ENCODE measurements around the gene PTPRZ1.

The PTPRZ1 gene

DNA sequence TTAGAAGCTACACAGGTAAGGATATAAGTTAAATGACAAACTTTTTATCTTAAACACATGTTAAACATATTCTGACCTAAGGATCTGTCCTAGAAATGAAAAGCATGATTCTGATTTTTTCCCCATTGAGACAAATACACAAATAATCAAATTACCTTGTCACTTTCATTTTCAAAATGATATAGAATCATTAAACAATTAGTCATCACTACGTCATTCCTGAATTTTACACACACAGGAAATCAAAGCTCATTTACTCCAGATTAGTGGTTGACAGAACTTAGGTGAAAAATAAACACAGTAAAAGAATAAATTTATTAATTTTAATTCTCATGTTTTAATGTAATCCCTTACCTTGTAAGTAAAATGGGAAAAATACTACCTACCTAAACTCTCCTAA is 182.1 kb downstream of the PTPRZ1 start:
- DNase-seq (ENCODE audit: low spot score) = no peak

DNA sequence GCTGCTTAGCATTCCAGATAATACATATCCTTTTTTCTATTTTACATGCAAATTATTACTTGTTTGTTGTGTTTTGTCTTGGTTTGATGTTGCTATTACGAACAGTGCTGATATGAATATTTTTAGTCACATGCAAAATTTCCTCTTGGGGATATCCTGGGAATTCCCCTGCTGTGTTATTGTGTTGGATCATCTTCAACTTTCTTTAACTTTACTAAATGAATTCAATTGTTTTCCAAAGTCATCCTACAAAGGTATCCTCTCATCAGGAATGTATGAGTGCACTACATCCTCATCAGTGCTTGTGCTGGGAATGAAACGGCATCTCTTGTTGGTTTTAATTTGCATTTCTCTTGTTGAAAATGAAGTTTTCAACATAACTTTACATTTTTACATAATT is 184.0 kb downstream of the PTPRZ1 start:
- no peak for DNase-seq (ENCODE audit: low spot score)

DNA sequence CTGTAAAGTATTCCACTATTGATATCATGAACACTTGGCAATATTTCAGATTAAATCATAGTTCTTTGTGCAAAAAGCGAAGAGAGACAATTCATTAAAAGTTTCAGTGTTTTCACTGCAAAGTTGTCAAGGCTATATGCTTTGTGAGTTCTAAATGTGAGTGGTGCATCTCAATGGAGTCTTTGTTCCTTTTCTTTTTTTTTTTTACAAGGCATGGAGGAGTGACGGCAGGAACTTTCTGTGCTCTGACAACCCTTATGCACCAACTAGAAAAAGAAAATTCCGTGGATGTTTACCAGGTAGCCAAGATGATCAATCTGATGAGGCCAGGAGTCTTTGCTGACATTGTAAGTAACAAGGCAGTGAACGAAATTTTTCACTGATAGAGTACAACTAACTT is 186.6 kb downstream of the PTPRZ1 start:
- no peak for DNase-seq (ENCODE audit: low spot score)

DNA sequence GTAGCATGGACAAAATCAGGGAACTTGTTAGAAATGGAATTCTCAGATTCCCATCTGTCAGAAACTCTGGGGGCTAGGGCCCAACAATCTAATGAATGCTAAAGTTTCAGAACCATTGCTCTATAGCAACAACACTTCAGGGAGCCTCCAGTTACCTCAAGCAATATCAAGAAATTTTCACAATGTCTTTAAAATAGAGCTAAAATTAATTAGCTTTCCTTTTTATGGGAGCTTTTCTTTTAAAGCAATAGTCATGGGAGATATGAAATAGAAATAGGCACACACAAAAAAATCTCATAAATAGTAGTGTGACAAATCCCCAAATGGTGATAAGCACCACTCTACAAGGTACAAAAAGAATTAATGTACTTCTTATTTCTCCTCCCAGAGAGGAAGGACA is 190.2 kb downstream of the PTPRZ1 start:
- DNase-seq (ENCODE audit: low spot score) = no peak

DNA sequence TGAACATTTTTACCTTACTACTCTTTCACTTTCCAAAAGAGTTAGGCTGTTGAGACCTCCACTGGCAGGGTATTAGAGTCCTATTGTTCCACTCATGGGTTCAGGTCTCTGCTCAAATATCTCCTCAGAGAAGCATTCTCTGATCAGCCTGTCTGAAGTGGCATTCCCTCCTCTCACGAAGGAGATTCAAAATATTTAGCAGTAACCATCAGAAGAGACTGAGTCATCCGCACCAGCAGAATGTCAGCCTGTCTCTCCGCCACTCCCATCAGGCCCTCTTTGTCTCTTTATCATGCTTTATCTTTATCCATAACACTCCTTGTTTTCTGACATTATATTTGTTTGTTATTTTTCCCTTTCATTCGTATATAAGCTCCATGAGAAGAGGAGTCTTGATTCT is 192.0 kb downstream of the PTPRZ1 start:
- DNase-seq (ENCODE audit: low spot score) = no peak

DNA sequence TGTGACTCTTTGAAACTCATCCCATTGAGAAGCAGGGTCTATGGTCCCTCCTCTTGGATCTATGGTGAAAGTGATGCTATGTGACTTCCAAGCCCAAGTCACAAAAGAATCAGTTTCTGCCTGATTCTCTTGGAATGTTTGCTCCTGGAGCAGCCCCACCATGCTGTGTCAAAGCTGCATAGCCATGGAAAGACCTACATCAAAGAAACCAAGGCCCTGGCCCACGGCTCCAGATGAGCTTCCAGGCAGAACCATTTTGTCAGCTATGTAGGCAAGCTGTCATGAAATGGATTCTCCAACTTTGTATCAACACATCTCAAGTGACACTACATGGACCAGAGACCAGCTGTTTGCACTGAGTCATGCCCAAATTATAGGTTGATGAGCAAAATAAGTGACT is 194.1 kb downstream of the PTPRZ1 start:
- no peak for DNase-seq (ENCODE audit: low spot score)

DNA sequence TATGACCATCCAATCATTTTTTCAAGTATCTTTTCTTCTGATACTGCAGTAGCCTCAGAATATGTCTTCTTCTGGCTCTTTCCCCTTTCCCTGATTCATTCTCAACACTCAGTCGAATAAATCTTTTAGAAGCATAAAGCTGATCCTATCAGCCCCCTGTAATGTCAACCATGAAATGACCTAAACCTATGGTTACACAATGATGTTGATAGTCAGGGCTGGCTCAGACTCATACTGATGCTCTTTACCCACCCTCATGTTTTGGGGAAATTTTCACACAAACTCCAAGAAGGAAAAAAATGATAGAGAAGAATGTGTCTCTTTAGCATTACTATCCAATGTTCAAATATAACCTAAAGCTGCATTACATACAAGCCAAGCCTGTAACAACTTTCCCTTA is 195.1 kb downstream of the PTPRZ1 start:
- DNase-seq (ENCODE audit: low spot score) = no peak

DNA sequence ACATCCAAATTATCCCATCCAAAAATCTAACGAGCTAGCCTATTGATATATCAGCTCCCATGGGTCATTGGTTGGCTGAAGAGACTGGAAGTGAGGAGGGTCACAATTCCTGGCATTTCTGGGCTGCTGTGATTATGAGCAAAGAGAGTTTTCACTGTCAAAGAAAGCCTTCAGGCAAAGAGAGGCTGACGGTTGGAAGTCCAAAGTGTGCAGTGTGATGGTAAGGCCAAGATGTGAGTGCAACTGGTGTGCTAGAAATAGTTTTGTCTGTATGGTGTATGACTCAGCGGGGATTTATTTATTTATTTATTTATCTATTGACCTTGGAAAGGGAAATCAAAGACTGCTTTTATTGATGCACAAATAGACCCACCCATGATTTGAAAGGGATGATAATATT is 196.0 kb downstream of the PTPRZ1 start:
- DNase-seq (ENCODE audit: low spot score) = no peak

DNA sequence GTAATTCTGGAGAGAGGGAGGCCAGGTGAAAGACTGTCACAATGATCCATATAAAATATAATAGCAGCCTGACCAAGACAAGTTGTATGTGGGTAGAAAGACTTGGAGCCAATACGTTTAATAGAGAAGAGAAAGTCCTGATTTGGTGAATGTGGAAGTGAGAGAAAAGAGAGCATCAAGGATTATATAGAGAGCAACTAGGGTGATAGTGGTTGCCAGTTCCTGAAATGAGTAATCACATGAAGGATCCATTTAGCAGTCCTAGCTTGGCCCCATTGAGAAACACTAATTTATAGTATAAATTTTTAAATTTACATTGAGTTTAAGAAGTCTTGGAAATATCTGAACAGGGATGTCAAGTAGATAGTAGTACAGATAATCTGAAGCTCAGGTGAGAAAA is 197.1 kb downstream of the PTPRZ1 start:
- no peak for DNase-seq (ENCODE audit: low spot score)

DNA sequence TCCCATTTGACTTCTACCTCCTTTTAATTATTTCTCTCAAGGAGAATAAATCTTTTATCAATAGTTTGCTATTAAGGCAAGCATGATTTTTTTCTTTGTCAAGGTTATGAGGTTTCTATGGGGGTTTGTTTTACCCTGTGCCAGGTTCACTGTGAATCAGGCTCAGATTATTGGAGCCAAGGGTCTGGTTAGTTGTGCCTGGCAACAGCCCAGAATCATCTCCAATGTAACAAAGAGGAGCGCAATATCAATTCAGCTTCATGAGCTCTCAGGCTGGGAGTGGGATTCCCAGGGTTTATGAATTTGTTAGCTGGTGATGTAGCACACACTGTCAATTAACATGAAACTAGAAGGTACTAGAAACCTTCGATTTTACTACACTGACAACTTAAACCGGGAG is 197.9 kb downstream of the PTPRZ1 start:
- no peak for DNase-seq (ENCODE audit: low spot score)

DNA sequence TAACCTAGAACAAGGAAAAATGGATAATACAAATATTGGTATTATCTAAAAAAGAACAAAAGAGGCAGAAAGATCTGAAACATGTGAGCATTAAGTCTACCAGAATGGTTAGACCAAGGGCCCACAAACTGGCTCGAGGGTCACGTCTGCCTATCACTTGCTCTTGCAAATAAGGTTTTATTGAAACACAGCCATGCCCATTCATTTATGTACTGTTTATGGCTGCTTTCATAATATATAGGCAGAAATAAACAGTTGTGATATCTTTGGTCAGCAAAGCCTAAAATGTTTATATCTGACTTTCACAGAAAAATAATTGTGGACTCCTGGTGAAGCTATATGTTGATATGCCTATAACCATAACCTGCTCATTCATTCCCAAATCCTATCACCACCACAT is 199.3 kb downstream of the PTPRZ1 start:
- no peak for DNase-seq (ENCODE audit: low spot score)

DNA sequence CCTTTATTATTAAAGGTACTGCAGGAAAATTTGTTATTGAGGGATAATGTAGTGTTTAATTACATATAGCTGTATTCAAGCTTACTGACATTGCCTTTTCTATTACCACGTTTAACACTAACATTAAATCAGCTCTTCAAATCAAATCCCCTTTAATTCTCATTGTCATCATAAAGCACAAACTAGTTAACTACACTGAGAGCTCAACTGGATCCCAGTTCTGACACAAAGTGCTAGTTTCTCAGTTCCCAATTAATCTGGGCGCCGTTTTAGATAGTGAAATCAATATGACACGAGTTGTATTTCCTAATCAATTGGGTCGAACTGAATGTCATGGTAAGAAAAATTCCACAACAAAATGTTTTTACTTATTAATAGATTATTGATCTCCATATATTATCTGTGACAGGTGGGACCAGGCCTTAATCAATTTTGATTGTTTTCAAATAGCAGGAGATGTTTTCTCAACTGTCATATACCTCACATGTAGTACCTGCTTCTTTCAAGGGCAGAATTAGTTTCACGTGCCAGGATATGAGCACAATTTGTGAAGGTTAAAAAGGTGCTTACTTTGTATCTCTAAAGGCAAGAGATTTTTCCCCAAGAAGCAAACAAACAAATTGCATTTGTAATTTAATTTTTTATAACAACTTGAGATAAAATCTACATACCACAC is 200.1 kb downstream of the PTPRZ1 start:
- DNase-seq (ENCODE audit: low spot score) = no peak

DNA sequence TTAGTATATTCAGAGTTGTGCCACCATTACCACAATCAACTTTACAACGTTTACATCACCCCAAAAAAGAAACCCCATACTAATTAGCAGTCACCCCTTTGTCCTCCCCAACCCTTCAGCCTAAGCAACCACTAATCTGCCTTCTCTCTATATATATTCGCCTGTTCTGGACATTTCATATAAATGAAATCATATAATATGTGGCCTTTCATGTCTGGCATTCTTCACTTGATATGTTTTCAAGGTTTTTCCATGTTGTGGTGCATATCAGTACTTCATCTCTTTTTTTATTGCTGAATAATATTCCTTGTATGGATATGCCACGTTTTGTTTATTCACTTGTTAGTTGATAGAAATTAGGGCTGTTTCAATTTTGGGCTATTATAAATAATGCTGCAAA is 200.7 kb downstream of the PTPRZ1 start:
- no peak for DNase-seq (ENCODE audit: low spot score)

DNA sequence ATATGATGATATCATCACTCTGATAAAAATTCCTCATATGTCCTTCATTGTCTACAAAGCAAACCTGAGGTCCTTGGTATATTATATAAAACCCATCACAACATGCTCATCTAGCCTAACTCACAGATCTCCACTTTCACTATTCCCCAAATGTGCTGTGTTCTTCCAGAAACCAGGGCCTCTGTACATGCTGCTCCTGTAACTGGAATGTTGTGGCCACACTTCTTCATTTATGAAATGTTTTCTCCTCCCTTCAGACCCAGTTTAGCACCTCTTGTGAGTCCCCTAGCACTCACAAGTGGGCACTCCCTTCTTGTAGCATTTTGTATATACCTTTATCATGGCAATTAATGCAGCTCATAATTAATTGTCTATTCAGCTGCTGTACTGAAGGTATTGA is 209.2 kb downstream of the PTPRZ1 start:
- no peak for DNase-seq (ENCODE audit: low spot score)

DNA sequence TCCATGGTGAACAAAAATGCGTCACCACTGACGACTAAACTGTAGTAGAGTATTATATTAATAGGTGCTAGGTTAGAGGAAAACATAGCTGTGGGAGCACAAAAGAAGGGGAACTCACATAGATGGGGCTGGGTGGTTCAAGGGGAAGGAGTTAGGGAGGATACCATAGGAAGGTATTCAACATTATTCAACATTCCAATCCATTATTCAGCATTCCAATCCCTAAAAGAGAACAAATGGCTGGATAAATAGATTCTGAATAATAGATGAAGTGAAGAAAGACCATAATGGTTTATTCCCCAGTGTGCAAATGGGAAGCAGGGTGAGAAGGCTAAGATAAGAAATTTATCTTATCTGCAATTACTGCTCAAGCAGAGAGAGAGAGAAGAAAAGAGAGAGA is 209.7 kb downstream of the PTPRZ1 start:
- DNase-seq (ENCODE audit: low spot score) = no peak

DNA sequence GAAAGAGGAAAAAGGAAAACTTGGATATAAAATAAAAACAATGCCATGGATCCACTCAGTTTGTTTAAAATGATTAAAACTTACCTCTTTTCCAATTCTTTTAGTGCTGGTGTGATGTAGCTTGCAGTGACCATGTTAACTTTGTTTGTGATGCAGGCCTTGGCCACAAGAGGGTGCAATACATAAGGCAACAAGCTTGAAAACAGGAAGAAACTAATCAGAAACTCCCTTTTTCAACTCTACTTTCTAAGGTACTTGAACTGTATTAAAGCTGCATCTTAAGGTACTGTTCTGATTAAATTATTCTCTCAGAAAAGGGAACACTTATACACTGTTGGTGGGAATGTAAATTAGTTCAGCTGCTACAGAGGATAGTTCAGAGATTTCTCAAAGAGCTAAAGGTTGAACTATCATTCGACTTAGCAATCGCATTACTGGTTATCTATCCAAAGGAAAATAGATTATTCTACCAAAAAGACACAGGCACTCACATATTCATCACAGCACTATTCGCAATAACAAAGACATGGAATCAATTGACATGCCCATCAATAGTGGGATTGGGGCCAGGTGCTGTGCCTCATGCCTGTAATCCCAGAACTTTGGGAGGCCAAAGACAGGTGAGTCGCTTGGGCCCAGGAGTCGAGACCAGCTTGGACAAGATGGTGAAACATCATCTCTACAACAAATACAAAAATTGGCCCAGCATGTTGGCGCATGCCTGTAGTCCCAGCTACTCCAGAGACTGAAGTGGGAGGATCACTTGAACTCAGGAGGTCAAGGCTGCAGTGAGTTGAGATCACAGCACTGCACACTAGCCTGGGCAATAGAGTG is 220.2 kb downstream of the PTPRZ1 start:
- peak; percentile 40 for DNase-seq (ENCODE audit: low spot score)

DNA sequence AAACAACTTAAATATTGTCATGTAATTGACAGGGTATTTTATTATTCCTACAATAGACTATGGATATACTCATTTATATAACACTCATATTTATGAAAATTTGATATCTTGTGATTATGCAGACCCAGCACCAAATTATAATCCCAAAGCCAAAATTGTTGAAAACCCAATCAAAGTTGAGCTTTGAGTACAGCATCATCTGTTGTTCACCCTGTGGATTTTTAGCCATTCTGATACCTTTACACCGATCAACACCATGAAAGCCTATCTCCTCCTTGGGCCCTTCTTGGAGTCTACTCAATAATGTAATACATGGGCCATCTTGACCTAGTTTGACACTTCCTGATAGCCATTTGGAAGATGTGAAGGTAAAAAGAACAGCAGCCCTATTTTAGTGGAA is 221.6 kb downstream of the PTPRZ1 start:
- no peak for DNase-seq (ENCODE audit: low spot score)

DNA sequence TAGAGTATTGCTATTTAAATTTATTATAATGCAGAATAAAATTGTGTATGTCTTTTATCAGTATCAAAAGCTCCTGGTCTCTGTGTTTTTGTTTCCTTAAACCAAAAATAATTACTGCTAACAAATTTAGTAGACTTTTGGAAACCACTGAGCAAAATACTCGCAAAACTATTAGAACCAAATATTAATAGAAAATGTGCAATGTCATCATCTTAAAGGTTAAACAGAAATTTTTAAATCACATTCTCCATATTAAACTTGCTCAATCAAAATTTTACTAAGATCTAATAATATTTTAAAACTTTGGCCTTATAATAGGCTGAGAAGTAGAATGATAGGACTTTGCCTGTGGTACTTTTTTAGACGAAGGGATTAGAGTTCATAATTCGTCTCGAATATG is 222.7 kb downstream of the PTPRZ1 start:
- no peak for DNase-seq (ENCODE audit: low spot score)

DNA sequence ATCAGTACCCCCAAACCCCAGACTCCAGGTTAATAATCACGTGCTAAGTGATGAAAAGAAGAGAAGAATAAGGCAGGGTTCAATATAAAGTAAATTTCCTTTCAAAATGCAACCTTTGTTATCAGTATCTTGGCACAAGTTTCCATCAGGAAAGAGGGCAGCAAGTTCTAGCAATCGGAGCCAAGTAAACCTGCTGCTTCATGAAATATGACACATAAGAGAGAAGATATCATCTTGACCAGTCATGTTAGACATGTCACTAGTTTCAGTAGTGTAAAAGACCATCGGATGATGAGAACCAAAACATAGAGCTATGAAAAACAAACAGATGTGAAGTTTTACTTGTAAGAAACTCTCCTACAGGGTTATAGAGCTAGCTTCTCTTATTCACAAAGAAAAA is 227.1 kb downstream of the PTPRZ1 start:
- DNase-seq (ENCODE audit: low spot score) = no peak

DNA sequence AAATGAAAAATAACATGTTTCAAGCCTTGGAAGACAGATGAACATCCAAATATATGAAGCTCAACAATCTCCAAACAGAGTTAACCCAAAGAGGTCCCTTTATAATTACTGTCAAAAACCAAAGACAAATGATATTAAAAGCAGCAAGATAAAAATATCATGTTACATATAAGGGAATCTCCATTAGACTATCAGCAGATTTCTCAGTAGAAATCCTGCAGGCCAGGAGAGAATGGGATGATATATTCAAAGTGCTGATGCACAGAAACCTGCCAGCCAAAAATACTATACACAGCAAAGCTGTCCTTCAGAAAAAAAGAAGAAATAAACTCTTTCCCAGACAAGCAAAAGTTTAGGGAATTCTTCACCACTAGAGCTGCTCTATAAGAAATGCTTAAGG is 230.1 kb downstream of the PTPRZ1 start:
- DNase-seq (ENCODE audit: low spot score) = no peak

Measured in germinal center (tissue), 1 donor.